Islet precursor cell (in vitro differentiated cells): ENCODE measurements around the gene NUDT8.
"Not testable (repeated sequence)": the region's sequence is repeated elsewhere in the genome, so short reads cannot be mapped to it uniquely, and the experiment has no call there.

Experiments
- DNase-seq: peaks from one replicate; pipeline ENCODE4 v3.0.0-alpha.2; 2018

The NUDT8 gene

GRCh38 chr11:67611704-67612587 lies 17.8 kb downstream of the NUDT8 start:
- no peak for DNase-seq

- no peak for DNase-seq
Measured at GRCh38 chr11:67611165-67611564, 18.6 kb downstream of the NUDT8 start.

- DNase-seq, result peak; percentile 50
Measured at GRCh38 chr11:67610302-67610868, 19.4 kb downstream of the NUDT8 start.

GRCh38 chr11:67609316-67609715 lies 20.4 kb downstream of the NUDT8 start:
- peak; percentile 50 for DNase-seq

GRCh38 chr11:67608486-67608885 lies 21.3 kb downstream of the NUDT8 start:
- no peak for DNase-seq

- no peak for DNase-seq
Measured at GRCh38 chr11:67607507-67607906, 22.2 kb downstream of the NUDT8 start.

- peak; percentile 98 for DNase-seq
Measured at GRCh38 chr11:67606492-67607295, 23.0 kb downstream of the NUDT8 start, which contains the start of gene NDUFV1. NDUFV1 (plus strand) TSS chr11:67606936; CDS start chr11:67607005, 69 bp downstream.

GRCh38 chr11:67606093-67606491 lies 23.6 kb downstream of the NUDT8 start:
- DNase-seq, result no peak

GRCh38 chr11:67605231-67606011 lies 24.3 kb downstream of the NUDT8 start:
- peak; percentile 43 for DNase-seq

GRCh38 chr11:67604815-67605214 lies 24.9 kb downstream of the NUDT8 start:
- DNase-seq, result no peak

GRCh38 chr11:67604119-67604518 lies 25.6 kb downstream of the NUDT8 start:
- DNase-seq, result not testable (repeated sequence)

GRCh38 chr11:67601098-67601497 lies 28.6 kb downstream of the NUDT8 start:
- DNase-seq, result no peak

- no peak for DNase-seq
Measured at GRCh38 chr11:67600324-67601029, 29.3 kb downstream of the NUDT8 start.

- DNase-seq, result no peak
Measured at GRCh38 chr11:67599149-67599548, 30.6 kb downstream of the NUDT8 start.

- DNase-seq, result not testable (repeated sequence)
Measured at GRCh38 chr11:67597963-67598362, 31.8 kb downstream of the NUDT8 start.

- DNase-seq, result not testable (repeated sequence)
Measured at GRCh38 chr11:67597458-67597857, 32.3 kb downstream of the NUDT8 start.

- no peak for DNase-seq
Measured at GRCh38 chr11:67596753-67597300, 32.9 kb downstream of the NUDT8 start.

GRCh38 chr11:67594480-67594879 lies 35.3 kb downstream of the NUDT8 start:
- no peak for DNase-seq

GRCh38 chr11:67593565-67593905 lies 36.2 kb downstream of the NUDT8 start:
- no peak for DNase-seq

GRCh38 chr11:67592880-67593564 lies 36.7 kb downstream of the NUDT8 start:
- no peak for DNase-seq

- DNase-seq, result not testable (repeated sequence)
Measured at GRCh38 chr11:67588899-67589415, 40.8 kb downstream of the NUDT8 start.
